Activated naive CD8-positive, alpha-beta T cell treated with anti-CD3 and anti-CD28 coated beads, Interleukin-2, amount 10 ng/mL, durations not matched to agents 7 days and 5 days (primary cell): ENCODE data around the gene CACNA1B. TPM values are rescaled to one million over a fixed set of nuclear protein-coding genes. Genes with fewer than 3 reads are reported as not detected.

Experiments
- ATAC-seq: fragments of 150-1000 bp; cut with Tn5 transposase; one replicate; pipeline ENCODE4 v1.10.0; 2021; ENCODE audit warnings: low read depth, moderate library complexity
- POLR2A ChIA-PET: fragments of 350-600 bp; sonication (Branson Sonifier 250); formaldehyde crosslinking; loops from one replicate; lab custom pipeline; 2021; ENCODE audit warnings: antibody characterized with exemption; lab: Charles Lee
- DNase-seq: peaks from one replicate; pipeline ENCODE4 v3.0.0; 2021
- H3K27ac Mint-ChIP-seq: one replicate; pipeline ENCODE4 v1.8.0; 2022; ENCODE audit warnings: mild to moderate bottlenecking, mixed read lengths
- H3K27me3 Mint-ChIP-seq: one replicate; pipeline ENCODE4 v1.8.0; 2022; ENCODE audit warnings: mild to moderate bottlenecking, moderate library complexity, mixed read lengths
- H3K36me3 Mint-ChIP-seq: one replicate; pipeline ENCODE4 v1.8.0; 2021; ENCODE audit warnings: mild to moderate bottlenecking, mixed read lengths
- H3K4me1 Mint-ChIP-seq: one replicate; pipeline ENCODE4 v1.8.0; 2021; ENCODE audit warnings: mixed read lengths
- H3K4me3 Mint-ChIP-seq: one replicate; pipeline ENCODE4 v1.8.0; 2022; ENCODE audit warnings: mild to moderate bottlenecking, moderate library complexity, mixed read lengths
- H3K9me3 Mint-ChIP-seq: one replicate; pipeline ENCODE4 v1.8.0; 2021; ENCODE audit warnings: mixed read lengths
- total RNA-seq, 2 experiments: library from RNA; stranded (reverse); gene quantifications; one replicate each; pipeline ENCODE4 v1.2.3, GENCODE V29; 2021

CACNA1B gene
- total RNA-seq, 2 experiments from 2014 or later = not detected

DNA sequence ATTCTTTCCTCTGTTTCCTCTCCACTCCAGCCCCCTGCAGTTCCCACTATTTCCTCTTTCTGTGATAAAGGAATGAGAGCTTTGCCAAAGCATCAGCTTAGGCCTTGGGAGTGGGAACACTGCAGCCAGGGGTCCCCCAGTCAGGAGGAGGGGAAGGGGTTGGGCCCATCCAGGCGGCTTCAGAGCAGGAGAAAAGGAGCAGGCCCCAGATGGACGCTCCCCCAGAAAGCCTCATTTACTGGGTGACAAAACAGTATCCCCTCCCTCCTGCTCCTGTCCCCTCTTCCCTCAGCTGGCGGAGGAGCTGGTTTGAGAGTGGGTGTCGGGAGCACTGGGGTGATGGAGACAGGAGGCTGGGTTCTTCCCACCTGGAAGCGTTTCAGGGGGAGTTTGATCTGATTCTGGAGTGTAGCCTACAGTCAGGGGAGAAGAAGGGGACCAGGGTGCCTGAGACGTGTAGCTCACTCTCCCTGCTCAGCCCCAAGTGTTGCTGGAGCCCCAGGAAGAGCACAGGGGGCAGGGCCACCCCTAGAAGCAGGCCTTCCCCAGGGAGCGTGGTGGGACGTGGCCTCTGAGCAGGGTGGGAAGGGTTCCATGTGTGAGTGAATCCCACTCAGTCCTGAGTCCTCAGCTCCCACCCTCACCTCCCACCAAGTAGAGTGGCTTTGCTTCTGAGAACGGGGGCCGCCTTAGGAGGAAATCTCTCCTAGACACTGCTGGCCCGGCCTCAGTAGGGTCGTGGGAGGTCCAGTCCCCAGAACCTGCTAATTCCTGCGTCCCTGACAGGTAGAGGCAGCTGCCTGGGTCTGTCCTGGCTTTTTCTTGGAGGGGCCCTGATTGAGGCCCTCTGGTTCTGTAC is 173.1 kb downstream of the CACNA1B start:
- DNase-seq = no peak
- no peak overlapping the region for H3K27ac Mint-ChIP-seq

DNA sequence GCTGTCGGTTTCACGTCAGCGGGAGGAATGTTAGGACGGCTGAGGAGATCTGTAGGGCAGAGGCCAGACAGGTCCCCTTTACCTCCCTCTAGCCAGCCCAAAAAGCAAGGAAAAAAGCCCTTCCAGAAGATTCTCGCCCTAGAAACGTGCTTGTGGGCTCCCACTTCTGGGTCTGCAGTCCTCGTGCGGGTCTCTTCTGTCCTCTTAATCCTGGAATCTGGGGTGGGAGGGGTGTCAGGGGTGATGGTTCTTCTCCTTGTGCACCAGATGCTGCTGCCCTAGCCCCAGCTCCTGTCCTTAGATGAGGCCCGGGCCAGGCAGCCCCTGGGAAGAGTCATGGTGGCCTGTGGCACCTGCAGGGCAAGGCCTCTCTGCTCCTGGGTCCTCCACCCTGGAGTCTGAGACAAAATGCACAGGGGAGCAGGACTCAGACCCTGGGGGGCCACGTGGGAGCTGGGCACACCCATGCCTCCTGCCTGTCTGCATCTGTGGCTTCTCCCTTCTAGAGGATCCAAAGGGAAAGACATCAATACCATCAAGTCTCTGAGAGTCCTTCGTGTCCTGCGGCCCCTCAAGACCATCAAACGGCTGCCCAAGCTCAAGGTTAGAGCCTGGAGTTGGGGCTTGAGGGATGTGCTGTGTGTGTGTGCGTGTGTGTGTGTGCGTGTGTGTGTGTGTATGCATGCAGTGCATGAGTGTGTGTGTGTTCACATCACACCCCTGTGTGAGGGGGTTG is 174.2 kb downstream of the CACNA1B start:
- H3K4me3 Mint-ChIP-seq = no peak overlapping the region
- ATAC-seq (no peak), DNase-seq (no peak)
- POLR2A ChIA-PET = no interaction called here
- no peaks in the 10 kb centered on the region for H3K9me3 Mint-ChIP-seq
- H3K27ac Mint-ChIP-seq = no peak overlapping the region
- H3K27me3 Mint-ChIP-seq = peaks cover 9% of the 10 kb centered on the region
- no peaks in the 10 kb centered on the region for H3K36me3 Mint-ChIP-seq
- H3K4me1 Mint-ChIP-seq = no peaks in the 10 kb centered on the region

More for the DNA sequence above, 173.1 kb downstream of the CACNA1B start:
- H3K4me3 Mint-ChIP-seq = no peak overlapping the region
- ATAC-seq = no peak
- POLR2A ChIA-PET = no interaction called here
- H3K27me3 Mint-ChIP-seq = peaks cover 9% of the 10 kb centered on the region
- no peaks in the 10 kb centered on the region for H3K36me3 Mint-ChIP-seq
- H3K4me1 Mint-ChIP-seq = no peaks in the 10 kb centered on the region
- H3K9me3 Mint-ChIP-seq = no peaks in the 10 kb centered on the region

DNA sequence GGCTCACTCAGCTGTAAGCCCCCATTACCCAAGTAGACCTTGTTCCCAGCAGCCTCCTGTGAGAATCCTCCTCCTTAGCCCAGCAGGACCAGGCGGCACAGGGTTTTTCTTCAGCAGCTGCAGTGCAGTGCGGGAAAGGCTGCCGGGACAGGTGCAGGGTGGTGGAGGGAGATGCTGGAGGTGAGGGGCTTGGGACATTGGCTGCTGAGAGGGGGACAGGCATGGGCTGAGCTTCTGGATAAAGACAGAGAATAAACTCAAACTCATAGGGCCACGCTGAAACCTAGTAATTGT is 174.7 kb downstream of the CACNA1B start:
- H3K4me3 Mint-ChIP-seq = no peak overlapping the region
- no peak for ATAC-seq
- no peak for DNase-seq
- no peak overlapping the region for H3K27ac Mint-ChIP-seq
- H3K9me3 Mint-ChIP-seq = no peaks in the 10 kb centered on the region
- no peaks in the 10 kb centered on the region for H3K4me1 Mint-ChIP-seq
- no peaks in the 10 kb centered on the region for H3K36me3 Mint-ChIP-seq
- POLR2A ChIA-PET = no interaction called here
- H3K27me3 Mint-ChIP-seq = peaks cover 9% of the 10 kb centered on the region

DNA sequence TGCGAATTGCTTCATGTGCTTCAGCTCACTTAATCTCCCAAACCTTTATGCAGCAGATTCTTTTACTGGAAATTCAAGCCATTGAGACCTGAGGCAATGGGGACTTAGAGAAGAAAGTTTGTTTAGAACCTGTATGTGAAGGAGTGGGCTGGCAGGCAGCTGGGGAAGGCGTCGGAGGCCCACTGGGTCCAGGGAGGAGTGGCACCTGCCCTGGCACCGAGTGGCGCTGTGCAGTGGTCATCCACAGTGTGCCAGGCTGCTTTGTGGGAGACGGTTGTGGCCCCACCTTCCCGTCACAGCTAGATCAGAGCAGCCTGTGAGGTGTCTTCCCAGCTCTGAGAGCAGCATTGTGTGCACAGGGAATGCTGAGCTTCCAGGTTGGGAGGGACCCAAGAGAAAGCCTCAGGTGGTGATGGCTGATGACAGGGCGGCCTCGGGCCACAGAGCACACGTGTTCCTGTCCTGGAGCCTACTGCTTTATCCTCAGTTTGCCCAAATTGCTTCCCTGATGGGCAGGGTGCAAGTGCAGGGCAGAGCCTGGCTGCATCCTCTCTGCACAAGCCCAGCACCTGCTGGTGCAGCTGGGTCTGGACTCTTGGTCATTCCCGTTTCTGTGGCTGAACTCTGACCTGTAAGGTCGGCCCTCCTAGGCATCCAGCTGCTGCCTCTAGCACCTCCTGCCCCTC is 175.2 kb downstream of the CACNA1B start:
- Mint-ChIP-seq H3K9me3 (no peaks in the 10 kb centered on the region), H3K4me1 (no peaks in the 10 kb centered on the region), H3K36me3 (no peaks in the 10 kb centered on the region), H3K27me3 (peaks cover 9% of the 10 kb centered on the region), H3K4me3 (no peak overlapping the region), H3K27ac (no peak overlapping the region)
- no peak for ATAC-seq
- POLR2A ChIA-PET = no interaction called here
- DNase-seq = peak; percentile 7

DNA sequence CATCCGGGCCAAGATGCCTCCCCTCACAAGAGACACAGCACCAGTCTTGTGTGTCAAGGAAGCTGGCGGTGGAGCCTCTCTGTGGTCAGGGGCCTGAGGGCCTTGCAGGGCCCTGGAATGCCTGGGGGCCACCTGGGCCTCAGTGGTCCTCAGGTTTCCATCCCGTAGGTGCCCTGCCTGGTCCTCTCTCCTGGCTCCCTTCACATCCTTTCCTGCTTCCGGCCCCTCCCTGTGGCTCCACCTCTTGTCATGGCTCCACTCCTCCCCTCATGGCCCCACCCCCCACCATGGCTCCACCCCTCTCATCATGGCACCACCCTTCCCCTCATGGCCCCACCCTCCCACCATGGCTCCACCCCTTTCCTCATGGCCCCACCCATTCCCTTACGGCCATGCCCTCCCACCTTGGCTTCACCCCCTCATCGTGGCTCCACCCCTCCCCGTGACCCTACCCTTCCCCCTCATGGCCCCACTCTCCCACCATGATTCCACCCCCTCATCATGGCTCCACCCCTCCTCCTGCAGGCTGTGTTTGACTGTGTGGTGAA is 175.8 kb downstream of the CACNA1B start:
- POLR2A ChIA-PET = no interaction called here
- no peak overlapping the region for H3K4me3 Mint-ChIP-seq
- peak; percentile 11 for DNase-seq
- no peak overlapping the region for H3K27ac Mint-ChIP-seq
- no peaks in the 10 kb centered on the region for H3K36me3 Mint-ChIP-seq
- ATAC-seq = no peak
- H3K4me1 Mint-ChIP-seq = no peaks in the 10 kb centered on the region
- peaks cover 9% of the 10 kb centered on the region for H3K27me3 Mint-ChIP-seq
- no peaks in the 10 kb centered on the region for H3K9me3 Mint-ChIP-seq

DNA sequence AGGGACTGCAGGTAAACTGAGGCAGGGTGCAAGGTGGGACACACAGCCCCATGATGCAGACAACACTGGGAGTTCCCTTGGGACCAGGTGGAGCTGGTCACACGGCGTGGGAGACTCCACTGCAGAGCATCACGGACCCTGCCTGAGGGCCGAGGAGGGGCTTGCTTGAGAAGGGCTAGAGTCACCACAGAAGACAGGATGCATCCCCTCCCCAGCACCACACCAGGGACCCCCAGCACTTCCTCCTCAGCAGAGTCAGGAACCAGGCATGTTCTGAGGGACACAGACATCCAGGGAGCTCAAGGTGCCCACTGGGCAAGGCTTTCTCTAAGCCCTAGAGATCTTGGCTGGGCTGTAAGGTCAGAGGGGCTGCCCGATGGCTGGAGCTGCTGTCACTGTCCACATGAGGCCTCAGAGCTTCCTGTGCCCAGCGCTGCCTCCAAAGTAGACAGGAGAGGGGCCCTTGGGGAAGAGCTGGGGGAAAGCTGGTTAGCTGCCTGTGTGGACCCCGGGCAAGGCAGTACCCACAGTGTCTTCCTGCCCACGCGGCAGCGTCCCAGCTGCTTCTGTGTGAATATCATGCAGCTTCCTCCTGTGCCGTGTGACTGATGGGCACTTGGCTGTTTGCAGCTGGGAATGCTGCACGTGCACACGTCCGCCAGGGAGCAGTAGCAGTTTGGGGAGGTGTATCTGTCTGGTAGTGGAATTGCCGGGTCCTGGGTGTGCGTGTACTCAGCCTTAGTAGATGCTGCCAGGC is 176.6 kb downstream of the CACNA1B start:
- H3K4me3 Mint-ChIP-seq = no peak overlapping the region
- ATAC-seq (no peak), DNase-seq (peak; percentile 23)
- no peaks in the 10 kb centered on the region for H3K36me3 Mint-ChIP-seq
- POLR2A ChIA-PET = no interaction called here
- no peaks in the 10 kb centered on the region for H3K9me3 Mint-ChIP-seq
- no peak overlapping the region for H3K27ac Mint-ChIP-seq
- H3K27me3 Mint-ChIP-seq = peaks cover 9% of the 10 kb centered on the region
- no peaks in the 10 kb centered on the region for H3K4me1 Mint-ChIP-seq

DNA sequence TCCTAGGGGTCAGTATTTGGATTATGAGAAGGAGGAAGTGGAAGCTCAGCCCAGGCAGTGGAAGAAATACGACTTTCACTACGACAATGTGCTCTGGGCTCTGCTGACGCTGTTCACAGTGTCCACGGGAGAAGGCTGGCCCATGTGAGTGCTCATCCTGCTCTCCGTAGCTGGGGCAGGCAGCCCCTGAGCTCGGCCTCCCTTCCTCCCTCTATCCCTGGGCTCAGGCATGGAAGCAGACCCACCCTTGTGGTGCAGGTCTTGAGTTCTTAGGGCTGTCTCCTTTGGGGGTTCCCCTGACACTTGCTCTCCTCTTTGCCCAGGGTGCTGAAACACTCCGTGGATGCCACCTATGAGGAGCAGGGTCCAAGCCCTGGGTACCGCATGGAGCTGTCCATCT is 180.1 kb downstream of the CACNA1B start:
- POLR2A ChIA-PET = no interaction called here
- H3K27ac Mint-ChIP-seq = no peak overlapping the region
- H3K4me1 Mint-ChIP-seq = no peaks in the 10 kb centered on the region
- H3K9me3 Mint-ChIP-seq = no peaks in the 10 kb centered on the region
- ATAC-seq (no peak), DNase-seq (no peak)
- H3K4me3 Mint-ChIP-seq = no peak overlapping the region
- H3K27me3 Mint-ChIP-seq = peaks cover 5% of the 10 kb centered on the region
- no peaks in the 10 kb centered on the region for H3K36me3 Mint-ChIP-seq

DNA sequence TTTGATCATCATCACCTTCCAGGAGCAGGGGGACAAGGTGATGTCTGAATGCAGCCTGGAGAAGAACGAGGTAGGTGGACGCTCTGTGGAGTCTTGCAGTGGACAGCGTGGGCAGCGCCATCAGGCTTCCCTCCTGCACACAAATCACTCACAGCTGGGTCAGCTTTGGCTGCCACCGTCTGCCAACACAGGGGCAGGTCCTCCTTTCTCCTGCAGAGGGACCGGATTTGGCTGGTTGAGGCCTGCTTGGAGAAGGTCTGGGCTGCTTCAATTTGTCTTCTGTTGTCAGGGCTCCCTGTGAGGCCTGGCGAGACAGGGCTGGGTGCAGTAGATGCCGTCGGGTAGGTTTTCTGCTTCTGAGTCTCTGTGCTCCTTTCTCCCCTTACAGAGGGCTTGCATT is 180.6 kb downstream of the CACNA1B start:
- H3K27me3 Mint-ChIP-seq = peaks cover 5% of the 10 kb centered on the region
- no peaks in the 10 kb centered on the region for H3K4me1 Mint-ChIP-seq
- H3K27ac Mint-ChIP-seq = no peak overlapping the region
- DNase-seq (no peak), ATAC-seq (no peak)
- no peaks in the 10 kb centered on the region for H3K36me3 Mint-ChIP-seq
- POLR2A ChIA-PET = no interaction called here
- no peaks in the 10 kb centered on the region for H3K9me3 Mint-ChIP-seq
- H3K4me3 Mint-ChIP-seq = no peak overlapping the region

DNA sequence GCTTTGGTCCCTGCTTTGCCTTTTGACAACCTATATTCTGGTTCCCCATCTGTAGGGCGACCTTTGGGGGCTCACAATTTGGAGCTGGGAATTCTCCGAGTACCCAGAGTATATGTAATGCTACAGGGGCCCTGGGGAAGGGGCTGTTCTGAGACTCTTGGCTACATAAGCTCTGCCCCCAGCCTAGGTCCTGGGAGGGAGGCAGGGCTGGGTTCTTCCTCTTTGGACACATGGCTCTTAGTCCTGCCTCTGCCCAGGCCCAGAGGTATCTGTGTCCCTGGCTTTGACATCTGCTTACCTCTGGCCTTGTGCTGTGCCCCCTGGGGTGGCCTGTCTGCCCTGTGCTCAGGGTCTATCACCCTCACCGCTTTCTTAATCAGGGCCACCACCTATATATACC is 181.6 kb downstream of the CACNA1B start:
- ATAC-seq = no peak
- Mint-ChIP-seq H3K27me3 (peaks cover 2% of the 10 kb centered on the region), H3K4me3 (no peak overlapping the region), H3K36me3 (no peaks in the 10 kb centered on the region), H3K9me3 (no peaks in the 10 kb centered on the region), H3K27ac (no peak overlapping the region), H3K4me1 (no peaks in the 10 kb centered on the region)
- no peak for DNase-seq
- POLR2A ChIA-PET = no interaction called here

DNA sequence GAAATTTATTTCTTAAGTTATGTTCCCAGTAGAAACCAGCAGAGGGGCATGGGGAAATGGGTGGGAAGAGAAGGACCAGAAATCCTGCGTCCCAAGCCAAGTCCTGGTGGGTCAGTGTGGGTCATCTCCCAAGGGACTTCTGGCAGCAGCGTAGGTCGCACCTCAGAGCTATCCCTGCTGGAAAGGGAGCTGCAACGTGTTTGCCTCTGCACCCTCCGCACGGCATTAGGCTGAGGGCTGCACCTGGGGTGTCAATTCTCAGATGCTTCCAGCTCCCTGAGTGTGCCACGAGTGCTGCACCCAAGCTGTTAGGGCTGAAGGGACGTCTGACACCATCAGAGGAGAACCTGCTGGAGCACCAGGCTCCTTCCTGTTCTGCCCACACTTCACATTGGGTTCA is 182.8 kb downstream of the CACNA1B start:
- POLR2A ChIA-PET = no interaction called here
- Mint-ChIP-seq H3K9me3 (no peaks in the 10 kb centered on the region), H3K4me1 (no peaks in the 10 kb centered on the region), H3K36me3 (no peaks in the 10 kb centered on the region), H3K27me3 (no peaks in the 10 kb centered on the region), H3K4me3 (no peak overlapping the region), H3K27ac (no peak overlapping the region)
- ATAC-seq (no peak), DNase-seq (no peak)

DNA sequence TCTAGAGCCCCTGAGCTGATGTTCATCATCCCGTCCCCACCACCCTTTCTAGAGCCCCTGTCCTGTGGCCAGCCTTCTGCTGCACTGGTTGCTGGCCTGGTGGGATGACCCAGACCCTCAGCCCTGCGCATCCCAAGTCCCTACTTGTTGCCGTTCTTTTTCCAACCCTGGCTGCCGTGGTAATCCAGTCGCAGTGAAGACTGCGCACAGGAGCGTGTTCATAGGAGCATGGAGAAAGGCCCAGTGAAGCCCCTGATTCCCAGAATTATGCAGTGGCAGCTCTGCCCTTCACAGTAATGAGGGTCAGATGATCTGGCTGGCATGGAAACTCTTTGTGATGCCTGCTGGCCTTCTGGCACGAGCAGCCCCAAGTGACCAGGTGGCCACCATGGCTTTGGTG is 183.3 kb downstream of the CACNA1B start:
- no peaks in the 10 kb centered on the region for H3K9me3 Mint-ChIP-seq
- H3K4me1 Mint-ChIP-seq = no peaks in the 10 kb centered on the region
- DNase-seq (no peak), ATAC-seq (no peak)
- no peak overlapping the region for H3K4me3 Mint-ChIP-seq
- POLR2A ChIA-PET = no interaction called here
- H3K27ac Mint-ChIP-seq = no peak overlapping the region
- no peaks in the 10 kb centered on the region for H3K36me3 Mint-ChIP-seq
- H3K27me3 Mint-ChIP-seq = no peaks in the 10 kb centered on the region

DNA sequence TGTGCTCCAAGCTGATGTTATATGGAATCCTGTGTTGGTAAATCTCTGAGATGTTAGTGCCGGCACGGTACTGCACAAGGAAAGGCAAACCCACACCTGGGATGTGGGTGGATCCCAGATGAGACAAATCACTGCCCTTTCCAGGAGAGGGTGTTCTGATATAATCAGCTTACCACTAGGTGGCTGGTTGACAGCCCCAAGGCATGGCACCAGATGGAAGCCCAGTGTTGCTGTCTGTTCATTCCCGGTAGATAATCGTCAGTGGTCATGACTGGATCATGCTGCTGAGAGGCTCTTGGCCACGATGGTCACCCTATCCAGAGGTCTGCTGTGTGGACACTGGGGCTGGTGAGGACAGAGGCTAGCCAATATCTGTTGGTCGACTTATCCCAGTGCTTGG is 184.0 kb downstream of the CACNA1B start:
- Mint-ChIP-seq H3K27me3 (peaks cover under 1% of the 10 kb centered on the region), H3K9me3 (no peaks in the 10 kb centered on the region), H3K4me1 (no peaks in the 10 kb centered on the region), H3K36me3 (no peaks in the 10 kb centered on the region), H3K4me3 (no peak overlapping the region), H3K27ac (no peak overlapping the region)
- POLR2A ChIA-PET = no interaction called here
- ATAC-seq = no peak
- DNase-seq = no peak

DNA sequence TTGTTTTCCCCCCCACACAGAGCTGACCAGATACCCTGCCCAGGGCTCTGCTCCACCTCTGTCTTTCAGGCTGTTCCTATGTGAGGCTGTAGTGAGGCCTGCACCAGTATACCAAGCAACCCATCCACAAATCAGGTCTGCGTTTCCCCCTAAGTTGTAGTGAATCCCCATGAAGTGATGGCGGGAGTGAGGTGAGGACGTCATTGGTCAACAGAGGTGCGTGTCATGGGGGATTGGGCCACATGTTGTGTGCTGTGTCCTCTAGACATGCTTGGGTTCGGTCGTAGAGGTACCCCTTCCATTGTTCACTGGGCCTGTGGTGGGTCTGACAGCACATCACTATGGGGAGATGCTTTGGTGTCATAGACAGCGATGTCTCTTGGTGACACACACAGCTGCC is 184.6 kb downstream of the CACNA1B start:
- H3K4me3 Mint-ChIP-seq = no peak overlapping the region
- H3K27ac Mint-ChIP-seq = no peak overlapping the region
- H3K9me3 Mint-ChIP-seq = no peaks in the 10 kb centered on the region
- DNase-seq (no peak), ATAC-seq (no peak)
- H3K36me3 Mint-ChIP-seq = no peaks in the 10 kb centered on the region
- H3K27me3 Mint-ChIP-seq = peaks cover 5% of the 10 kb centered on the region
- POLR2A ChIA-PET = no interaction called here
- H3K4me1 Mint-ChIP-seq = no peaks in the 10 kb centered on the region
